A549 treated with DMSO at 1 μM for 4 hours (cell line): ENCODE results near the gene FECH. TPM values are rescaled to one million over a fixed set of nuclear protein-coding genes. Genes with fewer than 3 reads are reported as not detected.

ENCODE experiments used
- total RNA-seq: library from RNA; stranded (reverse); fragments of 200-300 nt; extraction: Qiagen RNA extraction; gene quantifications from 5 replicates; pipeline ENCODE4 v1.2.3, GENCODE V29; 2022; ENCODE audit warnings: low read depth

The FECH gene
- 36.0 to 46.0 TPM (median 42.5 TPM) in 5 replicates for total RNA-seq

GRCh38 chr18:57586251-57587049 lies at the start of gene FECH:
TSS of gene FECH (minus strand) at chr18:57586702. CDS start at chr18:57586620, 82 bp downstream.

Other genes with a start within 250 kb of the FECH start
- gene ST8SIA3, start 234.1 kb downstream of the FECH start, total RNA-seq, result not detected in 5 replicates
- gene ONECUT2, start 151.3 kb downstream of the FECH start, total RNA-seq, result 0.31 to 0.63 TPM (median 0.57 TPM) in 5 replicates
- 84.3 to 106 TPM (median 90.3 TPM) in 5 replicates for gene NARS1, start 35.1 kb upstream of the FECH start, total RNA-seq
- gene ATP8B1, start 216.6 kb upstream of the FECH start, total RNA-seq, result 9.9 to 13.9 TPM (median 10.6 TPM) in 5 replicates